H9 (cell line): ENCODE data around the gene GPC6. TPM values are rescaled to one million over a fixed set of nuclear protein-coding genes. Genes with fewer than 3 reads are reported as not detected.

ENCODE experiments used
- DNase-seq: peaks from one replicate; pipeline ENCODE4 v3.0.0-alpha.2; 2017
- H2AFZ ChIP-seq: one replicate; pipeline ENCODE4 v1.6.1; 2013; ENCODE audit warnings: mild to moderate bottlenecking, low read length, control low read depth, moderate library complexity
- H2AK5ac ChIP-seq: 2 replicates; pipeline ENCODE4 v1.6.1; 2013; ENCODE audit warnings: low read length, control low read depth, mixed read lengths; ENCODE audit not compliant: insufficient read length
- H2BK120ac ChIP-seq: one replicate; pipeline ENCODE4 v1.6.1; 2013; ENCODE audit warnings: low read depth, mild to moderate bottlenecking, low read length, control low read depth, inconsistent platforms; ENCODE audit not compliant: poor library complexity, severe bottlenecking
- H2BK12ac ChIP-seq: 2 replicates; pipeline ENCODE4 v1.6.1; 2013; ENCODE audit warnings: low read length, control low read depth, mixed read lengths, low read depth; ENCODE audit not compliant: insufficient read length
- H2BK15ac ChIP-seq: 2 replicates; pipeline ENCODE4 v1.6.1; 2013; ENCODE audit warnings: low read depth, low read length, control low read depth
- H2BK20ac ChIP-seq: one replicate; pipeline ENCODE4 v1.6.1; 2013; ENCODE audit warnings: low read depth, mild to moderate bottlenecking, low read length, control low read depth, inconsistent platforms; ENCODE audit not compliant: poor library complexity, severe bottlenecking
- H2BK5ac ChIP-seq: 2 replicates; pipeline ENCODE4 v1.6.1; 2013; ENCODE audit warnings: low read length, control low read depth, mixed read lengths; ENCODE audit not compliant: insufficient read length
- H3K14ac ChIP-seq: 2 replicates; pipeline ENCODE4 v1.6.1; 2013; ENCODE audit warnings: low read length, control low read depth; ENCODE audit not compliant: insufficient read depth
- H3K18ac ChIP-seq: 2 replicates; pipeline ENCODE4 v1.6.1; 2013; ENCODE audit warnings: low read depth, mild to moderate bottlenecking, mixed read lengths, low read length, control low read depth; ENCODE audit not compliant: insufficient read length
- H3K23ac ChIP-seq: 2 replicates; pipeline ENCODE4 v1.6.1; 2013; ENCODE audit warnings: low read length, control low read depth, mixed read lengths, low read depth; ENCODE audit not compliant: insufficient read length
- H3K23me2 ChIP-seq: 2 replicates; pipeline ENCODE4 v1.6.1; 2013; ENCODE audit warnings: low read depth, mild to moderate bottlenecking, mixed read lengths, low read length, control low read depth; ENCODE audit not compliant: insufficient read length, poor library complexity, severe bottlenecking
- H3K27ac ChIP-seq: 2 replicates; pipeline ENCODE4 v1.5.1; 2013; ENCODE audit warnings: low read length, control low read depth, mixed read lengths, low read depth; ENCODE audit not compliant: insufficient read length
- H3K27me3 ChIP-seq: 2 replicates; pipeline ENCODE4 v1.6.1; 2013; ENCODE audit warnings: low read length, control low read depth, inconsistent platforms; ENCODE audit not compliant: insufficient read depth
- H3K4ac ChIP-seq: 2 replicates; pipeline ENCODE4 v1.6.1; 2013; ENCODE audit warnings: low read depth, mild to moderate bottlenecking, control low read depth, inconsistent platforms, low read length, moderate library complexity
- H3K4me1 ChIP-seq: 2 replicates; pipeline ENCODE4 v1.6.1; 2013; ENCODE audit warnings: low read length, control low read depth, inconsistent platforms; ENCODE audit not compliant: insufficient read depth
- H3K4me2 ChIP-seq: 2 replicates; pipeline ENCODE4 v1.6.1; 2013; ENCODE audit warnings: low read length, control low read depth, mixed read lengths; ENCODE audit not compliant: insufficient read length, insufficient read depth
- H3K56ac ChIP-seq: 2 replicates; pipeline ENCODE4 v1.6.1; 2013; ENCODE audit warnings: low read depth, mild to moderate bottlenecking, mixed read lengths, low read length, control low read depth; ENCODE audit not compliant: insufficient read length
- H3K79me1 ChIP-seq: 2 replicates; pipeline ENCODE4 v1.6.1; 2013; ENCODE audit warnings: low read depth, mild to moderate bottlenecking, moderate library complexity, low read length, control low read depth, inconsistent platforms; ENCODE audit not compliant: insufficient read depth, poor library complexity, severe bottlenecking
- H3K79me2 ChIP-seq: 2 replicates; pipeline ENCODE4 v1.6.1; 2013; ENCODE audit warnings: low read length, control low read depth, inconsistent platforms; ENCODE audit not compliant: insufficient read depth
- H3K9ac ChIP-seq: 2 replicates; pipeline ENCODE4 v1.6.1; 2013; ENCODE audit warnings: low read length, control low read depth, mixed read lengths; ENCODE audit not compliant: insufficient read length; ENCODE audit errors: extremely low read depth
- H3K9me3 ChIP-seq: one replicate; pipeline ENCODE4 v1.6.1; 2013; ENCODE audit warnings: low read depth, low read length, inconsistent platforms; ENCODE audit not compliant: control insufficient read depth
- H3T11ph ChIP-seq: one replicate; pipeline ENCODE4 v1.6.1; 2013; ENCODE audit warnings: mild to moderate bottlenecking, low read length, control low read depth, inconsistent platforms
- H4K20me1 ChIP-seq: one replicate; pipeline ENCODE4 v1.6.1; 2013; ENCODE audit not compliant: control insufficient read depth, insufficient read length, insufficient read depth
- H4K5ac ChIP-seq: 2 replicates; pipeline ENCODE4 v1.6.1; 2013; ENCODE audit warnings: low read depth, mild to moderate bottlenecking, mixed read lengths, low read length, control low read depth; ENCODE audit not compliant: insufficient read length
- H4K8ac ChIP-seq: replicated peaks from 2 replicates; pipeline ENCODE4 v1.6.1; 2013; ENCODE audit warnings: low read length, control low read depth, mixed read lengths, low read depth; ENCODE audit not compliant: insufficient read length
- H4K91ac ChIP-seq: 2 replicates; pipeline ENCODE4 v1.6.1; 2013; ENCODE audit warnings: low read depth, mild to moderate bottlenecking, moderate library complexity, mixed read lengths, low read length, control low read depth; ENCODE audit not compliant: insufficient read length
- H3K27ac Mint-ChIP-seq, 3 experiments: 2 replicates in 2 of 3; 3 replicates in 1 of 3; pipeline ENCODE4 v1.8.0; 2020 to 2021; ENCODE audit warnings: mixed read lengths in 3 of 3, mild to moderate bottlenecking in 1 of 3, moderate library complexity in 1 of 3
- H3K27me3 Mint-ChIP-seq: 2 replicates; pipeline ENCODE4 v1.8.0; 2021; ENCODE audit warnings: low read depth, mild to moderate bottlenecking, moderate library complexity, mixed read lengths
- H3K36me3 Mint-ChIP-seq, 3 experiments: 2 replicates in 2 of 3; 3 replicates in 1 of 3; pipeline ENCODE4 v1.8.0; 2020 to 2021; ENCODE audit warnings: low read depth in 3 of 3, mixed read lengths in 3 of 3; ENCODE audit not compliant: insufficient read depth in 1 of 3
- H3K4me1 Mint-ChIP-seq, 2 experiments: 2 replicates each; pipeline ENCODE4 v1.8.0; 2020; ENCODE audit warnings: mixed read lengths in 2 of 2
- H3K4me3 Mint-ChIP-seq, 2 experiments: 2 replicates in 1 of 2; 3 replicates in 1 of 2; pipeline ENCODE4 v1.8.0; 2020 to 2021; ENCODE audit warnings: mild to moderate bottlenecking in 2 of 2, mixed read lengths in 2 of 2, moderate library complexity in 1 of 2
- H3K9me3 Mint-ChIP-seq, 2 experiments: 2 replicates in 1 of 2; 3 replicates in 1 of 2; pipeline ENCODE4 v1.8.0; 2020; ENCODE audit warnings: mild to moderate bottlenecking in 2 of 2, mixed read lengths in 2 of 2, moderate library complexity in 1 of 2
- WGBS: extraction: QIAGEN DNeasy Blood & Tissue Kit; methylation state at CpG from one replicate; pipeline ENCODE4 v1.1.7; 2013; ENCODE audit warnings: missing lambda C conversion rate, low lambda C conversion rate, mixed read lengths; ENCODE audit not compliant: insufficient read length; ENCODE audit errors: extremely low coverage; 5-methylcytosine and 5-hydroxymethylcytosine counted together
- total RNA-seq: library from RNA; stranded (reverse); gene quantifications from 2 replicates; pipeline ENCODE4 v1.2.1, GENCODE V29; 2021
- TF ChIP-seq, protein P1 (sequence below): fragments of 200-600 bp; sonication (generic); conservative IDR thresholded peaks from 3 replicates; pipeline ENCODE4 v1.8.0; 2021; ENCODE audit warnings: antibody characterized with exemption, mild to moderate bottlenecking

Gene GPC6
- total RNA-seq, 1 experiment from 2014 or later, result 15.6 TPM

DNA sequence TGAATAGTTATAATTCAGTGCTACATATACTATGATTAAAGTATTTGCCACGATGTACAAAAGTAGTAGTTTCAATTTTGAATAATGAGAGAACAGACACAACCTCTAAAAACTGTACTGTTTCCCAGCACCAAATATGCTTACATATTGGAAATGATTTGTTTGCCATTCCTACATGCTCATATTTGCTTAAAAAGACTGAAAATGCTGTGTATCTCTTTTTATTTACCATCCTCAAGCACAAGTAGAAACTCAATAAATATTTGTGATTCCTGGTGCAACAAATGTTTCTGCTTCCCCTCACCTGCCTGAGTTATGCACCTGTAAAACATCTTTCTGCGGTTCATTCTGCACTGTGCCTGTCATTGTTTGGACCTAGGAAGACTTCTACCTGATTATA is 740.7 kb downstream of the GPC6 start:
- Histone ChIP-seq H3K23ac (no peak overlapping the region), H4K5ac (no peak overlapping the region), H2AK5ac (no peak overlapping the region), H3T11ph (no peak overlapping the region), H2BK12ac (no peak overlapping the region), H3K14ac (no peak overlapping the region), H3K9ac (no peak overlapping the region), H3K23me2 (no peaks in the 10 kb centered on the region), H3K27me3 (no peaks in the 10 kb centered on the region), H2BK5ac (no peak overlapping the region), H3K79me2 (no peaks in the 10 kb centered on the region), H3K9me3 (no peaks in the 10 kb centered on the region), H3K18ac (no peak overlapping the region), H4K20me1 (no peaks in the 10 kb centered on the region), H3K79me1 (no peaks in the 10 kb centered on the region), H4K8ac (no peak overlapping the region), H2BK20ac (no peak overlapping the region), H2AFZ (no peak overlapping the region), H3K4ac (no peak overlapping the region), H3K4me2 (no peak overlapping the region), H2BK120ac (no peak overlapping the region), H3K27ac (no peak overlapping the region), H4K91ac (no peak overlapping the region), H2BK15ac (no peak overlapping the region), H3K56ac (no peak overlapping the region), H3K4me1 (peaks cover 3% of the 10 kb centered on the region; the same call in 1 of the 2 replicates)
- Mint-ChIP-seq H3K4me3 (no peak overlapping the region), H3K27me3 (no peaks in the 10 kb centered on the region), H3K36me3 (no peaks in the 10 kb centered on the region), H3K9me3 (no peaks in the 10 kb centered on the region), H3K27ac (no peak overlapping the region), H3K4me1 (peaks cover 8 to 13% of the 10 kb centered on the region in 2 experiments)
- DNase-seq, result no peak
- TF ChIP-seq, protein P1, sequence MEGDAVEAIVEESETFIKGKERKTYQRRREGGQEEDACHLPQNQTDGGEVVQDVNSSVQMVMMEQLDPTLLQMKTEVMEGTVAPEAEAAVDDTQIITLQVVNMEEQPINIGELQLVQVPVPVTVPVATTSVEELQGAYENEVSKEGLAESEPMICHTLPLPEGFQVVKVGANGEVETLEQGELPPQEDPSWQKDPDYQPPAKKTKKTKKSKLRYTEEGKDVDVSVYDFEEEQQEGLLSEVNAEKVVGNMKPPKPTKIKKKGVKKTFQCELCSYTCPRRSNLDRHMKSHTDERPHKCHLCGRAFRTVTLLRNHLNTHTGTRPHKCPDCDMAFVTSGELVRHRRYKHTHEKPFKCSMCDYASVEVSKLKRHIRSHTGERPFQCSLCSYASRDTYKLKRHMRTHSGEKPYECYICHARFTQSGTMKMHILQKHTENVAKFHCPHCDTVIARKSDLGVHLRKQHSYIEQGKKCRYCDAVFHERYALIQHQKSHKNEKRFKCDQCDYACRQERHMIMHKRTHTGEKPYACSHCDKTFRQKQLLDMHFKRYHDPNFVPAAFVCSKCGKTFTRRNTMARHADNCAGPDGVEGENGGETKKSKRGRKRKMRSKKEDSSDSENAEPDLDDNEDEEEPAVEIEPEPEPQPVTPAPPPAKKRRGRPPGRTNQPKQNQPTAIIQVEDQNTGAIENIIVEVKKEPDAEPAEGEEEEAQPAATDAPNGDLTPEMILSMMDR, result no peak
- no CpG with 5 or more reads among the region's 2 CpGs for WGBS
